OCI-LY1 (cell line): ENCODE measurements around the gene CCNDBP1.

Experiments
- EZH2 ChIP-seq: fragments of 200-600 bp; sonication (generic), shearing (Covaris generic); IDR thresholded peaks from 2 replicates; pipeline ENCODE4 v1.8.0; 2017; ENCODE audit warnings: borderline replicate concordance, mixed run types, mild to moderate bottlenecking, antibody characterized with exemption, low read length, moderate library complexity, mixed read lengths
- TF ChIP-seq, protein P1 (sequence below): fragments of 200-600 bp; sonication (generic), shearing (Covaris generic); IDR thresholded peaks from 2 replicates; pipeline ENCODE4 v1.5.1; 2017; ENCODE audit warnings: mild to moderate bottlenecking, antibody characterized with exemption, low read length, moderate library complexity, mixed read lengths

DNA sequence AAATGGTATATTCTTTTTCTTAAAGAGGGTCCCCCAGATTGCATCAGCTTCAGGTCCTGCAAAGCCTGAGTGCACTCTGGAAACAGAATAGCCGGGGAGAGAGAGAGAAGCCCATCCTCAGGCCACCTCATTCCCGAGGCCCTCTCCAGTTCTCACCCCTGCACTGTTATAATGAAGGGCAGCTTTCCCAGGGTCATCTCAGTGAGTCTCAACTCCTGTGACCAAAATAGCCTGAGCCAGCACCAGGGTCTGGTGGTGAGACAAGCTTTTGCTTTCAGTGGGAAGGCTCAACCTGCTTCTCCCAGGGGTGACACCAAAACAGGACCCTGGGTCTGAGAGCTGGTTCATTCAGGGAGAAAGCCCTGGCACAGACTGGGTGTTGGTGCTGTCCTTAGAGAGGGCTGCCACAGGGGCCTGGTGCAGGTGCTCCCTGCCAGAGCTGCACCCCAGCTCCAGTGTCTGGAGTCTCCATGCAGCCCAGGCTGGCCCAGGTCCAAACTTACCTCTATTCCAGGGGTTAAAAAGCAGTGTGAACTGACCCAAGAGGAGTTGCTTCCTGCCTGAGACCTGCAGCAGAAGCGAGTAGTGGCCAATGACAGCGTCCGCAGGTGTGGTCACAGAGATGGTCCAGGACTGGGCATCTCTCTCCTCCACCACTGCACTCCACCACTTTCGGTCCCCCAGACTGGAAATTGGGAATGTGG, 29.5 kb downstream of the CCNDBP1 start:
- TF ChIP-seq, protein P1, sequence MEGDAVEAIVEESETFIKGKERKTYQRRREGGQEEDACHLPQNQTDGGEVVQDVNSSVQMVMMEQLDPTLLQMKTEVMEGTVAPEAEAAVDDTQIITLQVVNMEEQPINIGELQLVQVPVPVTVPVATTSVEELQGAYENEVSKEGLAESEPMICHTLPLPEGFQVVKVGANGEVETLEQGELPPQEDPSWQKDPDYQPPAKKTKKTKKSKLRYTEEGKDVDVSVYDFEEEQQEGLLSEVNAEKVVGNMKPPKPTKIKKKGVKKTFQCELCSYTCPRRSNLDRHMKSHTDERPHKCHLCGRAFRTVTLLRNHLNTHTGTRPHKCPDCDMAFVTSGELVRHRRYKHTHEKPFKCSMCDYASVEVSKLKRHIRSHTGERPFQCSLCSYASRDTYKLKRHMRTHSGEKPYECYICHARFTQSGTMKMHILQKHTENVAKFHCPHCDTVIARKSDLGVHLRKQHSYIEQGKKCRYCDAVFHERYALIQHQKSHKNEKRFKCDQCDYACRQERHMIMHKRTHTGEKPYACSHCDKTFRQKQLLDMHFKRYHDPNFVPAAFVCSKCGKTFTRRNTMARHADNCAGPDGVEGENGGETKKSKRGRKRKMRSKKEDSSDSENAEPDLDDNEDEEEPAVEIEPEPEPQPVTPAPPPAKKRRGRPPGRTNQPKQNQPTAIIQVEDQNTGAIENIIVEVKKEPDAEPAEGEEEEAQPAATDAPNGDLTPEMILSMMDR: no peak
- no peak for TF ChIP-seq EZH2
